ENCODE results near the gene ITGA7.
A peak's percentile ranks its signal among the peaks of the same experiment; 100 is the strongest.

Gene ITGA7

GRCh38 chr12:55682087-55682796 is 25.5 kb downstream of the ITGA7 start:
- Histone ChIP-seq H3K27ac (ENCODE audit: low read depth, low read length) (no peak overlapping the region), H3K9ac (ENCODE audit: low read depth in 1 of 2, low read length in 2 of 2) (peak overlapping the region; percentile 1 to 63), H3K4me3 (ENCODE audit: low read depth in 1 of 2, low read length in 2 of 2) (peak overlapping the region; percentile 83 to 86), H3K9me3 (ENCODE audit: control insufficient read depth in 1 of 2, low read length in 2 of 2) (no peaks in the 10 kb centered on the region), H3K36me3 (ENCODE audit: control insufficient read depth in 1 of 2, insufficient read depth in 2 of 2, low read length in 2 of 2) (peaks cover 0 to 18% of the 10 kb centered on the region in 2 donors), H3K27me3 (ENCODE audit: control insufficient read depth in 1 of 2, insufficient read depth in 2 of 2, low read length in 2 of 2) (no peaks in the 10 kb centered on the region), H3K4me1 (ENCODE audit: control insufficient read depth in 1 of 2, insufficient read depth in 2 of 2, low read length in 2 of 2) (peaks cover 9 to 13% of the 10 kb centered on the region in 2 donors)

- peaks cover 0 to 18% of the 10 kb centered on the region in 2 donors for H3K36me3 ChIP-seq (ENCODE audit: control insufficient read depth in 1 of 2, insufficient read depth in 2 of 2, low read length in 2 of 2)
- no peaks in the 10 kb centered on the region for H3K27me3 ChIP-seq (ENCODE audit: control insufficient read depth in 1 of 2, insufficient read depth in 2 of 2, low read length in 2 of 2)
- H3K4me3 ChIP-seq (ENCODE audit: low read depth in 1 of 2, low read length in 2 of 2) = peak overlapping the region; percentile 83 to 86
- H3K9me3 ChIP-seq (ENCODE audit: control insufficient read depth in 1 of 2, low read length in 2 of 2) = no peaks in the 10 kb centered on the region
- peaks cover 9 to 13% of the 10 kb centered on the region in 2 donors for H3K4me1 ChIP-seq (ENCODE audit: control insufficient read depth in 1 of 2, insufficient read depth in 2 of 2, low read length in 2 of 2)
- H3K27ac ChIP-seq (ENCODE audit: low read depth, low read length) = no peak overlapping the region
- peak overlapping the region; percentile 1 to 63 for H3K9ac ChIP-seq (ENCODE audit: low read depth in 1 of 2, low read length in 2 of 2)
Measured at GRCh38 chr12:55681142-55682077, 26.3 kb downstream of the ITGA7 start.

- H3K4me1 ChIP-seq (ENCODE audit: control insufficient read depth in 1 of 2, insufficient read depth in 2 of 2, low read length in 2 of 2) = peaks cover 9 to 13% of the 10 kb centered on the region in 2 donors
Measured at GRCh38 chr12:55679691-55680090, 28.0 kb downstream of the ITGA7 start.

GRCh38 chr12:55676707-55677106 is 31.0 kb downstream of the ITGA7 start:
- H3K9ac ChIP-seq (ENCODE audit: low read depth in 1 of 2, low read length in 2 of 2) = no peak overlapping the region
- H3K36me3 ChIP-seq (ENCODE audit: control insufficient read depth in 1 of 2, insufficient read depth in 2 of 2, low read length in 2 of 2) = no peaks in the 10 kb centered on the region
- peaks cover 11 to 13% of the 10 kb centered on the region in 2 donors for H3K4me1 ChIP-seq (ENCODE audit: control insufficient read depth in 1 of 2, insufficient read depth in 2 of 2, low read length in 2 of 2)
- no peak overlapping the region for H3K27ac ChIP-seq (ENCODE audit: low read depth, low read length)
- H3K4me3 ChIP-seq (ENCODE audit: low read depth in 1 of 2, low read length in 2 of 2) = no peak overlapping the region
- no peaks in the 10 kb centered on the region for H3K9me3 ChIP-seq (ENCODE audit: control insufficient read depth in 1 of 2, low read length in 2 of 2)
- H3K27me3 ChIP-seq (ENCODE audit: control insufficient read depth in 1 of 2, insufficient read depth in 2 of 2, low read length in 2 of 2) = no peaks in the 10 kb centered on the region

More at GRCh38 chr12:55679691-55680090, 28.0 kb downstream of the ITGA7 start:
- no peak overlapping the region for H3K27ac ChIP-seq (ENCODE audit: low read depth, low read length)
- H3K9ac ChIP-seq (ENCODE audit: low read depth in 1 of 2, low read length in 2 of 2) = no peak overlapping the region
- H3K4me3 ChIP-seq (ENCODE audit: low read depth in 1 of 2, low read length in 2 of 2) = no peak overlapping the region
- H3K36me3 ChIP-seq (ENCODE audit: control insufficient read depth in 1 of 2, insufficient read depth in 2 of 2, low read length in 2 of 2) = peaks cover 0 to 3% of the 10 kb centered on the region in 2 donors
- H3K9me3 ChIP-seq (ENCODE audit: control insufficient read depth in 1 of 2, low read length in 2 of 2) = no peaks in the 10 kb centered on the region
- no peaks in the 10 kb centered on the region for H3K27me3 ChIP-seq (ENCODE audit: control insufficient read depth in 1 of 2, insufficient read depth in 2 of 2, low read length in 2 of 2)

- no peak overlapping the region for H3K9ac ChIP-seq (ENCODE audit: low read depth in 1 of 2, low read length in 2 of 2)
- H3K4me1 ChIP-seq (ENCODE audit: control insufficient read depth in 1 of 2, insufficient read depth in 2 of 2, low read length in 2 of 2) = peaks cover 10 to 12% of the 10 kb centered on the region in 2 donors
- H3K9me3 ChIP-seq (ENCODE audit: control insufficient read depth in 1 of 2, low read length in 2 of 2) = no peaks in the 10 kb centered on the region
- no peaks in the 10 kb centered on the region for H3K27me3 ChIP-seq (ENCODE audit: control insufficient read depth in 1 of 2, insufficient read depth in 2 of 2, low read length in 2 of 2)
- H3K4me3 ChIP-seq (ENCODE audit: low read depth in 1 of 2, low read length in 2 of 2) = no peak overlapping the region
- H3K27ac ChIP-seq (ENCODE audit: low read depth, low read length) = no peak overlapping the region
- H3K36me3 ChIP-seq (ENCODE audit: control insufficient read depth in 1 of 2, insufficient read depth in 2 of 2, low read length in 2 of 2) = no peaks in the 10 kb centered on the region
Measured at GRCh38 chr12:55675666-55676065, 32.0 kb downstream of the ITGA7 start.

- Histone ChIP-seq H3K4me3 (ENCODE audit: low read depth in 1 of 2, low read length in 2 of 2) (no peak overlapping the region), H3K9ac (ENCODE audit: low read depth in 1 of 2, low read length in 2 of 2) (no peak overlapping the region), H3K27ac (ENCODE audit: low read depth, low read length) (no peak overlapping the region), H3K27me3 (ENCODE audit: control insufficient read depth in 1 of 2, insufficient read depth in 2 of 2, low read length in 2 of 2) (no peaks in the 10 kb centered on the region), H3K9me3 (ENCODE audit: control insufficient read depth in 1 of 2, low read length in 2 of 2) (no peaks in the 10 kb centered on the region), H3K36me3 (ENCODE audit: control insufficient read depth in 1 of 2, insufficient read depth in 2 of 2, low read length in 2 of 2) (no peaks in the 10 kb centered on the region), H3K4me1 (ENCODE audit: control insufficient read depth in 1 of 2, insufficient read depth in 2 of 2, low read length in 2 of 2) (peaks cover 21 to 24% of the 10 kb centered on the region in 2 donors)
Measured at GRCh38 chr12:55673638-55674037, 34.1 kb downstream of the ITGA7 start.

GRCh38 chr12:55671746-55672145 is 36.0 kb downstream of the ITGA7 start:
- H3K9me3 ChIP-seq (ENCODE audit: control insufficient read depth in 1 of 2, low read length in 2 of 2) = no peaks in the 10 kb centered on the region
- no peaks in the 10 kb centered on the region for H3K36me3 ChIP-seq (ENCODE audit: control insufficient read depth in 1 of 2, insufficient read depth in 2 of 2, low read length in 2 of 2)
- H3K27me3 ChIP-seq (ENCODE audit: control insufficient read depth in 1 of 2, insufficient read depth in 2 of 2, low read length in 2 of 2) = no peaks in the 10 kb centered on the region
- H3K27ac ChIP-seq (ENCODE audit: low read depth, low read length) = no peak overlapping the region
- H3K4me1 ChIP-seq (ENCODE audit: control insufficient read depth in 1 of 2, insufficient read depth in 2 of 2, low read length in 2 of 2) = peaks cover 21 to 24% of the 10 kb centered on the region in 2 donors
- H3K9ac ChIP-seq (ENCODE audit: low read depth in 1 of 2, low read length in 2 of 2) = no peak overlapping the region
- no peak overlapping the region for H3K4me3 ChIP-seq (ENCODE audit: low read depth in 1 of 2, low read length in 2 of 2)

- no peaks in the 10 kb centered on the region for H3K9me3 ChIP-seq (ENCODE audit: control insufficient read depth in 1 of 2, low read length in 2 of 2)
- no peak overlapping the region for H3K27ac ChIP-seq (ENCODE audit: low read depth, low read length)
- H3K9ac ChIP-seq (ENCODE audit: low read depth in 1 of 2, low read length in 2 of 2) = no peak overlapping the region
- H3K4me1 ChIP-seq (ENCODE audit: control insufficient read depth in 1 of 2, insufficient read depth in 2 of 2, low read length in 2 of 2) = peaks cover 21 to 24% of the 10 kb centered on the region in 2 donors
- no peaks in the 10 kb centered on the region for H3K27me3 ChIP-seq (ENCODE audit: control insufficient read depth in 1 of 2, insufficient read depth in 2 of 2, low read length in 2 of 2)
- H3K36me3 ChIP-seq (ENCODE audit: control insufficient read depth in 1 of 2, insufficient read depth in 2 of 2, low read length in 2 of 2) = no peaks in the 10 kb centered on the region
- H3K4me3 ChIP-seq (ENCODE audit: low read depth in 1 of 2, low read length in 2 of 2) = no peak overlapping the region
Measured at GRCh38 chr12:55670276-55670675, 37.4 kb downstream of the ITGA7 start.

GRCh38 chr12:55666508-55666907 is 41.2 kb downstream of the ITGA7 start:
- H3K27me3 ChIP-seq (ENCODE audit: control insufficient read depth in 1 of 2, insufficient read depth in 2 of 2, low read length in 2 of 2) = no peaks in the 10 kb centered on the region
- H3K4me1 ChIP-seq (ENCODE audit: control insufficient read depth in 1 of 2, insufficient read depth in 2 of 2, low read length in 2 of 2) = peaks cover 15 to 17% of the 10 kb centered on the region in 2 donors
- H3K36me3 ChIP-seq (ENCODE audit: control insufficient read depth in 1 of 2, insufficient read depth in 2 of 2, low read length in 2 of 2) = no peaks in the 10 kb centered on the region
- H3K9me3 ChIP-seq (ENCODE audit: control insufficient read depth in 1 of 2, low read length in 2 of 2) = no peaks in the 10 kb centered on the region
- no peak overlapping the region for H3K27ac ChIP-seq (ENCODE audit: low read depth, low read length)
- H3K4me3 ChIP-seq (ENCODE audit: low read depth in 1 of 2, low read length in 2 of 2) = no peak overlapping the region
- no peak overlapping the region for H3K9ac ChIP-seq (ENCODE audit: low read depth in 1 of 2, low read length in 2 of 2)

GRCh38 chr12:55664826-55665225 is 42.9 kb downstream of the ITGA7 start:
- no peaks in the 10 kb centered on the region for H3K27me3 ChIP-seq (ENCODE audit: control insufficient read depth in 1 of 2, insufficient read depth in 2 of 2, low read length in 2 of 2)
- no peaks in the 10 kb centered on the region for H3K9me3 ChIP-seq (ENCODE audit: control insufficient read depth in 1 of 2, low read length in 2 of 2)
- H3K36me3 ChIP-seq (ENCODE audit: control insufficient read depth in 1 of 2, insufficient read depth in 2 of 2, low read length in 2 of 2) = no peaks in the 10 kb centered on the region
- no peak overlapping the region for H3K4me3 ChIP-seq (ENCODE audit: low read depth in 1 of 2, low read length in 2 of 2)
- peaks cover 2 to 4% of the 10 kb centered on the region in 2 donors for H3K4me1 ChIP-seq (ENCODE audit: control insufficient read depth in 1 of 2, insufficient read depth in 2 of 2, low read length in 2 of 2)
- H3K9ac ChIP-seq (ENCODE audit: low read depth in 1 of 2, low read length in 2 of 2) = no peak overlapping the region
- no peak overlapping the region for H3K27ac ChIP-seq (ENCODE audit: low read depth, low read length)

Measured in duodenal mucosa (tissue), 2 donors.